Skin epidermis (tissue), 12 donors: ENCODE data around the gene KCNQ1.

Experiments
- H3K27ac ChIP-seq, 21 experiments: fragments of 200-600 bp; sonication (generic) in 11 of 21; one replicate each; pipeline ENCODE4 v1.5.0; 2020; ENCODE audit warnings: mild to moderate bottlenecking in 3 of 21, inconsistent platforms in 2 of 21, moderate library complexity in 2 of 21
- H3K4me3 ChIP-seq, 7 experiments: fragments of 200-600 bp; sonication (generic) in 2 of 7; one replicate each; pipeline ENCODE4 v1.5.0; 2020; ENCODE audit warnings: inconsistent platforms in 2 of 7, mild to moderate bottlenecking in 2 of 7, moderate library complexity in 1 of 7

Gene KCNQ1

DNA sequence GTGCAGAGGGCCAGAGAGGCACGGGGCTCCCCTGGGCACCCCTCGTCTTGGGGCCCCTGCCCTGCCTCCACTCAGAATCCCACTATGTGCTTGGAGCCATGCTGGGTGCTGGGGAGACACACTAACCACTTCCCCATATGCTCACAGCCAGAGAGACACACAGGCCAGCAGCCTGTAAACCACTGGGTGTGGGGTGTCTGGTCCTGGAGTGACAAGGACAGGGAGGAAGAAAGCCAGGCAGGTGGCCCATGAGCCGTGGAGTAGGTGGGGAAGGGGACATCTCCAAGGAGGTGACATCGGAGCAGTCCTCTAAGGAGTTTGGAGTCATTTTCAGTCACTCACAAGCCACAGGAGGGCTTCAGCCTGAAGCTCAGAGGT, 381.9 kb downstream of the KCNQ1 start:
- Histone ChIP-seq H3K4me3 (no peak overlapping the region), H3K27ac (peak overlapping the region in 20 of 21 experiments; percentile 36 to 91 (median 72))

DNA sequence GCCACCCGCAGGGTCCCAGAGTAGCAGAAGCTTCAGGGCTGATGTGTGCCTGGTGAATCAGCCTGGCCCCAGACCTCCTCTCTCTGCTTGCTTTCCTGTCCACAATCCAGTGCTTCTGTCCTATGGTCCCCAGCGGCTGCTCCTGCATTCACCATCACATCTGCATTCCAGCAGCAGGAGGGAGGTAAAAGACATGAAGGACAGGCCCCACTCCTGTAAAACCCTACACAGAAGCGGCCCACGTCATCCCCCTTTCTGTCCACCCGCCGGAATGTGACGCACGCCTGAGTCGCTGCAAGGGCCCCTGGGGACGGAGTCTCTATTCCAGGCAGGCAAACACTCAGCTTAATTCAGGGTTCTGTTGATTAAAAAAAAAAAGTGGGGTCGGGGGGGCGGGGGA, 382.4 kb downstream of the KCNQ1 start:
- peak overlapping the region in 13 of 21 experiments; percentile 62 to 91 (median 74) for H3K27ac ChIP-seq
- H3K4me3 ChIP-seq, result no peak overlapping the region

DNA sequence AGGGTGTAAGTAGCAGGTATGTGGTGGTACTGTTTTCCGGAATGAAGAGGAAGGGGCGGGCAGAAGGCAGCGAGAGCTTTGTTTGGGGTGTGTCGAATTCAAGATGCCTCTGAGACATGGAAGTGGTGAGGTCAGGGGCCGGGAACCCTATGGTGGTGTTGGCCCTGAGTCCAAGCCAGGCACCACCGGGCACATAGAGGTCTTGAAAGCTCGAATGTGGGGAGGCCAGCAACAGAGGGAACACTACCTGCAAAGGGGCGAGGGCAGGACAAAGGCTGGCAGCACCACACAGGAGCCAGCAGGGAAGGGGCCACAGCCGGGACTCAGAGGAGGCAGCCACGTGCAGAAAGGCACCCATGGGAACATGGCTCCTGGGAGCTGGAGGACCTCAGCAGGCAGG, 383.0 kb downstream of the KCNQ1 start:
- H3K4me3 ChIP-seq, result no peak overlapping the region
- H3K27ac ChIP-seq, result no peak overlapping the region

DNA sequence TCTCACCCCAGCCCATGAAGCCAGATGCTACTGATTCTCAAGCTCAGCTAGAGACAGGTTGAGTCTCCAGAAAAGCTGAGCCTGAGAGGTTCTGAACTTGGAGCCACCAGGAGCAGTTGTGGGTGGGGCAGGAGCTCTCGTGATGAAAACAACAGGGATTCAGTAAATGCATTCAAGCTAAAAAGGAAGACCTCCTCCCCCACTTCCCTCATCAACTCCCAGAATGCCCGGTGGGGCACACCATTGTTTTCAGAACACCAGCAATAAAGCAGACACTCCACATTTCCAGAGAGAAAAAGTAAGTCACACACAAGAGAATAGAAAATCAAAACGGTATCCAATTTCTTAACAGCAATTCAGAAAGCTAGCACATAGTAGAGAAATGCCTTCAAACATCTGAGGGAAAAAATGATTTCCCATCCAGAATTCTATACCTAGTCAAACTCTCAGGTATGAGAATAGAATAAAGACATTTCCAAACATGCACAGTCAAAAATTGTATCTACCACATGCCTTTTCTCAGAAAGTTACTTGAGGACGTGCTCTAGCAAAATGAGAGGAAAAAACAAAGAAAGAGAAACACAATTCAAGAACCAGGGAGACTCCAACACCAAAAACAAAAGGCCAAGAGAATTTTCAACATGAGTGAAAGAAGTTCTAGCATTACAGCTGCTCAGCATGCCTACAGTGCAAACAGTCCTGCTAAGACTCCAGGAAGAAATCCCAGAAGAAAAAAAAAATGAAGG, 383.9 kb downstream of the KCNQ1 start:
- Histone ChIP-seq H3K4me3 (no peak overlapping the region), H3K27ac (no peak overlapping the region)

DNA sequence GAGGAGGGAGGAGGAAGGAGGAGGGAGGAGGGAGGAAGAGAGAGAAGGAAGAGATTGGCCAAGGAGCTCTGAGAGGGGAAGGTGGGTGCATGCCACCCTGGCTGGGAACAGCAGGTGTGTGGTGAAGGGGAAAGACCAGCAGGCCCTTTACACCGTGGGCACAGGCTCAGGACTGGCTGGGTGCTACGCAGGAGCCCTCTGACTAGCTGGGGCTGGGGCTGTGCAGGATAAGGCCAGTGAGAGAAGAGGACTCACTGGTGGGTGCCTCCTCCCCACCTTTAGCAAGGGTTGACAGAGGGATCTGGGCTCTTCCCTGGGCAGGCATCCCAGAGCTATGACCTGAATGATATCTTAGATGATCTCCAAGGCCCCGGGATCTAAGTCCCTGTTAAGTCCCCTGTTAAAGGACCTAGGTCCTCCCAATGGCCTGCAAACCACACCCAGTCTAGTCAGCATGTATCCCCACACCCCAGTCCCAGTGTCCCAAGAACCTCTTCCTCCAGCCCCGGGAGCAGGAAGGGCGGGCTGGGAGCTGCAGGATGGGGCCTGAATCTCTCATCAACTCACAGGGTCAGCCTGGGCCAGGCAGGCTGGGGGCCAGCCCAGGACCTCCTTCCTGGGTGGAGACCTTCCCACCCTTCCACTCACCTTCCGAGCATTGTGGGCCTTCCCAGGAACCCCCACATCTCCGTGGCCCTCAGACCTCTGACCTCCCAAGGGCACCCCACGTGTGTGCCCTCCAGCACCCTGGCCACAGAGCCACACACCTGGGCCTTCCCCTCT, 385.4 kb downstream of the KCNQ1 start:
- Histone ChIP-seq H3K27ac (no peak overlapping the region), H3K4me3 (no peak overlapping the region)

DNA sequence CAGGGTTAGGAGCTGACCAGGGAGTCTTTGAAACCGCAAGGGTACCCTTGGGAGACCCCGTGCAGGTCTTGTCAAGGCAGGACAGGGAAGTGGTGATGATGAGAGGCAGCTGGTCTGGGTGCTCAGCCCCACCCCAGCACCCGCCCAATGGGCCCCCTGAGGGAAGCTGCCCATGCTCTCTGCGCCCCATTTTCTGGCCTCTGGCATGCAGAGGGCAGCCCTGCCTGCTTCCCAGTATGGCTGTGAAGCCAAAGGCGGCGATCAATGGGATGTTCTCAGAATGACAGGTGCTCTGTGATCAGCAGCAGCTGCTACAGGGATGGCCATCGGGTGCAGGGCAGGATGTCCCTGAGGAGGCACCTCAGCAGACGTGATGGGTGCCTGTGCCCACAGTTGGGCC, 386.1 kb downstream of the KCNQ1 start:
- H3K27ac ChIP-seq, result no peak overlapping the region

DNA sequence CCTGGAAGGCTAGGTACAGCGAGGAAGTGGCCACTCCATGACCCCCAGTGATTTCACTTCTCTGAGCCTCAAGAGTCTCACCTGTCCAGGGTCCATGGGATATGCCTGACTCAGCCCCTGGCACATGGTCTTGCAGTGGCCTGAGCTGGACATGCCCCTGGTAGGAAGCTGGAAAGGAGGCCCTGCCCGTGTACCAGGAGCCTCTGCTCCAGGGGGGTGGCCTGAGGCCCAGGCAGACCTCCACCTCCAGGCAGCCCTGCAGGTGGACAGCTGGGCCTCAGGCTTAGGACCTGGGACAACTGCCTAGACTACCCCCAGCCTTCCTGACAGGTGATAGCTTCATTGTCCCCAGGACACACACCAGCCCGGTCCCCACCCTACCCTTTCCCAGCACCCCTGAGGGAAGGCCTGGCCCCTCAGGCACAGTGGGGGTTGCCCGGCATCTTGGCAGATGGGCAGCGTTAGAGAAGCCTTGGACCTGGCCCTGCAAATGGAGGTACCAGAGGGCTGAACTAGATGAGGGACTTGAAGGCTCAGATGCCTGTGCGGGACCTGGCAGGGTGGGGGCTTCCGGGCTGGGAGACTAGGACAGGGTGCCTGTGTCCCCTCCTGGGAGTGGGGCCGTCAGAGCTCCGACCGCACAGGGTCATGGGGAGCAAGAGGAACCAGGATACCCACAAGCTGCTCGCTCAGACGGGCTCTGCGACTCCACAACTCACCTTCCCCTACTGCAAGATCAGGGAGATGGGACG, 387.1 kb downstream of the KCNQ1 start:
- no peak overlapping the region for H3K4me3 ChIP-seq
- H3K27ac ChIP-seq, result no peak overlapping the region

More for the DNA sequence above, 386.1 kb downstream of the KCNQ1 start:
- no peak overlapping the region for H3K4me3 ChIP-seq

DNA sequence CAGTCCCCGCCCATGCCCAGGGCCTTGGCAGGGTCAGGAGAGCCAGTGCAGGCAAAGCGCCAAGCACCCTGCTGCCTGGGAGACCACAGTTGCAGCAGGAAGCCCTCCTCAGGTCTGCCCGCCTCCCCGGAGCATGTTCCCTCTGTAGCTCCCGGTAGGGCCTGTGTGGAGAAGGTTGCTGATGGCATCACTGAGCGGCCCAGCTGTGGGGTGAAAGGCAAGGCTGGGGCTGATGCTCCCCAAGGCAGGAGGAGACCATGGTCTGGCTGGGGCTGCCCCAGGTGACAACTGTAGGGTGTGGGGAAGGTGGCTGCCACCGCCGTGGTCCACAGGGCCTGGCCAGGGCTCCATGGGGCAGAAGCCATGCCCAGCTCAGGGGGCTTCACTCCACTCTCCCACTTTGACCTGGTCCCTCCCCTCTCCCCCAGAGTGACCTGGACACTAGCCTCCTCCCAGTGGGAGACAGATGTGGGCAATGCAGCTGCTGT, 387.8 kb downstream of the KCNQ1 start:
- Histone ChIP-seq H3K27ac (no peak overlapping the region), H3K4me3 (no peak overlapping the region)

DNA sequence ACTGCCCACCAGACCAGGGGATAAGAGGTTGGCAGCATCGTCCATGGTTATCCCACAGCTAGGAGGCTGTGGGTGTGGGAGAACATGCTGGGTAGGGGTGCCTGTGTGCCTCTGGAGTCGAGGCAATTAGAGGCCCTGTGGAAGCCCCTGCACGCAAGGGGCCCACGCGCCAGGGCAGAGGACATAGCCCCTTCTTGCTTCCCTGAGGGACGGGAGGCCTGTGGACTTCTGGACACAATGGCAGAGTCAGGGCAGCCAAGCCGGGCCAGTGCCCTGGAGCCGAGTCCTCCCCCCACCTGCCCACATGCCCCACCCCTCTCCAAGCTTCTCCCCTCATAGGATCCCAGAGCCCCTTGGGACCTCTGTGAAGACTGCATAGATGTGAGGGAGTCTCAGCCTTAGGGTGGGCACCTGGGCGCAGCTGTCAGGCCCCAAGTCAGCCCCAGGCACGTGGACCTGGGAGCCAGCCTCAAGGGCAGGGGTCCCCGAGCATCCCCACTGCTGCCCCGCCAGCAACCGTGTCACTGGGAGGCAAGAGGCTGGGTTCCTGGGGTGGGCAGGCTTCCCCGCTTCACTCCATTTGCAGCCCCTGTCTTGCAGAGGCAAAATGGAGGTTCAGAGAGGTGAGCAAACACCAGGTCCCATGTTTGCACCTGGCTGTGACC, 388.4 kb downstream of the KCNQ1 start:
- H3K4me3 ChIP-seq, result no peak overlapping the region
- H3K27ac ChIP-seq, result no peak overlapping the region

DNA sequence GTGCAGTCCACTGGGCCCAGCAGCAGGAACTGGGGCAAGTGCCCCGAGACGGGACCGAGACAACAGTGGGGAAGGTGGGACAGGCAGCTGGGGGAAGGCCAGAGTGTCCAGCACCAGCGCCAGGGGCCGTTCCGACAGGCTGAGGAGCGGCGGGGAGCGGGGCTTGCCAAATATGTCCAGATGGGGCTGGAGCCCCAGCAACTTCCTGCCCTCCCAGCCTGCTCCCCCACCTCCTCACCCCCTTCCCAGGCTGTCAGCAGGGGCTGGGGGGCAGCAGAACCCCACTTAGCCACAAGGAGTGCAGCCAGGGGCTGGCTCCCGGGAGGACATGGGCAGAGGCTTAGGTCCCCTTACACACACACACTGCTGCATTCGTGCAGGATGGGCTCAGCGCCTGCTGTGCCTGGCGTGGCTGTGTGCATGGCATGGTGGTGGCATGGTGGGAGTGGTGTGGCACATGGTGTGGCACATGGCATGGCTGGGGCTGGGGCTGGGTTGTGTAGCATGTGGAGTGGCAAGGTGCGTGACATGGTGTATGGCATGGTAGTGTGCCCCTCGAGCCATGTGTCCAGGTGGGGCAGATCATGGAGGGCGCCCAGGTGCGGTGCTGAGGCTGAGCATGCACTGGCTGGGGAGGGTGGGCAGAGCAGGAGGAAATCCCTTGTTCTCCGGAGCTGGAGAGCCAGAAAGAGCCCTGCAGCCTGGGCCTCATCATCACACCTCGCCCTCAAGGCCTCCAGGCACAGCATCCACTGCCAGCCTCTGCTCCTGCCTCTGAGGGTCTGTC, 389.1 kb downstream of the KCNQ1 start:
- H3K4me3 ChIP-seq, result no peak overlapping the region
- no peak overlapping the region for H3K27ac ChIP-seq

DNA sequence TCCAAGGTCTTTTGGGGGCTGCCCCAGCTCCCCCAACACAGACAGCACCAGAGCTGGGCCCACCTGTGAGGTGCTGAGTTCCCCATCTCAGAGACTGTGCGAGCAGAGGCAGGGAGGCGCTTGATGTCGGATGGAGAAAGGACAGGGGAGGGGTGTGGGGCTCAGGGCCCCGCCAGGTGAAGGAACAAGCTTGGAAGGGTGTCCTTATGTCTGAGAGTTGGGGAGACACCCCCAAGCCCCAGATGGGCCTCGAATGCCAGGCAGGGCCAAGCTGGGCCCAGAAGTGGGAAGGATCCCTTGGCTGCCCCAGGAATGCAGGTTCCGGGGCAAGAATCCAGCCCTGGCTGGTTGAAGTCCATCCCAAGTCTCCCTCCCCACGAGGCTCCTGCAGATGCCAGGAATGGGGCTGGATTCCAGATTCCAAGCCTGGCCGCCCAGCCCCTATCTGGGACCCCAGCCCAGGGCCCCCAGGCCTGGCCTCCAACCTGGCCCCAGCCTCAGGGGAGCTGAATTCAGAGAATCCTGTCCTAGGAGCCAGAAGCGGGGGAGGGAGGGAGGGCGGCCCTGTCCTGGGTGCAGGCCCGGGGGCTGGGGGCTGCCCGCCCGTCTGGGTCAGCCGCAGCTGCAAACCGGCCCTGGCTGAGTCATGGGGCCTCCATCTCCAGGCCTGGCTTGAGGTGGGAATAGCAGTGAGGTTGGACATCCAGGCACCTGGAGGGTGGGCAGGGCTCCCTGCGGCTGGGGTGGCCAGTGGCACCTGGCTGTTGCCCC, 389.9 kb downstream of the KCNQ1 start:
- Histone ChIP-seq H3K4me3 (no peak overlapping the region), H3K27ac (no peak overlapping the region)

DNA sequence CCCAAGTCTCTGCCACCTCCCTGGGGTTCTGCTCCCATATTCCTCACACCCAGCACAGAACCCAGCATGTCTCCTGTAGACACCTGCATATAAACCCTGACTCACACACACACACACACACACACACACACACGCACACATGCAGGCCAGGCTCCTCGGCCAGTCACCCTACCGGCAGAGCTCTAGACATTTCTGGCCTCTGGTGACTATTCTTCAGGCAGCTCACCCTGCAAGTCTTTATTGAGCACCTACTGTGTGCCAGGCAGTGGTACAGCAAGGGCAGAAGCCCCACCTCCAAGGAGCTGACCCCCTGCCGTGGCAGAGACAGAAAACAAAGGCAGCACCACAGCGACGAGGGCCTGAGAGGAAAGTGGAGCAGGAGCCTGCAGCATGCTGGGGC, 390.5 kb downstream of the KCNQ1 start:
- H3K27ac ChIP-seq, result no peak overlapping the region
- H3K4me3 ChIP-seq, result no peak overlapping the region

DNA sequence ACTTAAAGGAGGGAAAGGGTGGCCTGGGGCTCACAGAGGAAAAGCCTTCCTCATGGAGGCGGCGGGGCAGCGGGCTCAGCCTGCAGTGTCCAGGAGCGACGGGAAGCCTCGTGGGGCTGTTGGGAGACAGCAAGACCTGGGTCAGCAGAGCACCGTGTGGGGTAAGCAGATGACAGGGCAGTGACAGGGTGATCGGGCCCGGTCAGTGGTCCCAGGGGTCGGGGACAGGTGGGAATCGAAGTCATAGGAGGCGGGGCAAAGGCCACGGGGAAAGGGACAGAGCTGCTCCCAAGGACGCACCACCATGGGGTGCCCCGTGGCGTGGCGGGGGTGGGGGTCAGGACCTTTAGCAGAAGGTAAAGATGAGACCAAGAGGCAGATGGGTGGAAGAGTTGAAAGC, 390.9 kb downstream of the KCNQ1 start:
- no peak overlapping the region for H3K4me3 ChIP-seq
- H3K27ac ChIP-seq, result no peak overlapping the region

DNA sequence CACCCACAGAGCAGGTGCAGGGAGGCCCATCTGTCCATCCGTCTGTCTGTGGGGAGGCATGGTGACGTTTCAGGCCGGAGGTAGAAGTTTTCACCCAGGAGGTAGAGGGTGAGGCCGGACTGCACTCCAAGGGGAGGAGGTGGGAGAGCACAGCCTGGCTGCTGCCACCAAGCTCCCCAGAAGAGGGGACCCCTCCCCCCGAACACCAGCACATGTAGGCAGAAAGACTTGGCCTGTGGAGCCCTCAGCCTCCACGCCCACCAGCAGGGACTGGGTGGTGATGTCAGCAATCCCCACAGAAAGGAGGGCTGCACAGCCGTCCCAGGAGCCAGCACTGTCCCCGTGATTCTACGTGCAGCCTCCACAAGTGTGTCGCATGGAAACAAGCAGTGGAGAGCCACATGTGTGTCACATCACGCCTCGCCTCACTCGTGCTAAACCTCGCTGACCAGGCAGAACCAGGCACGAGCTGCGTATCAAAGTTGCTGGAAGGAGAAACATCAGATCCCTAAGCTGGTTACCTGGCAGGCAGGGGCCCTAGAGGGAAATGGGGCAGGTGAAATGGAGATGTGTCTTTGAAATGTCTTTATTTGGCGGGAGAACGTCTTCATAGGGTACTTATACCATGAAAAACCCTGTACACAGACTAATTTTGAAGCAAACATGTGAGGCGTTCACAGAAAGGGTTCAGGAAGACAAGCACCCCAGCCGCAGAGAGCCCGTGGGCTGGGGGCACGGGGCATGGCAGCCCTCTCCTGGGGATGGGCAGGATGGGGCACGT, 391.7 kb downstream of the KCNQ1 start:
- Histone ChIP-seq H3K27ac (no peak overlapping the region), H3K4me3 (no peak overlapping the region)

DNA sequence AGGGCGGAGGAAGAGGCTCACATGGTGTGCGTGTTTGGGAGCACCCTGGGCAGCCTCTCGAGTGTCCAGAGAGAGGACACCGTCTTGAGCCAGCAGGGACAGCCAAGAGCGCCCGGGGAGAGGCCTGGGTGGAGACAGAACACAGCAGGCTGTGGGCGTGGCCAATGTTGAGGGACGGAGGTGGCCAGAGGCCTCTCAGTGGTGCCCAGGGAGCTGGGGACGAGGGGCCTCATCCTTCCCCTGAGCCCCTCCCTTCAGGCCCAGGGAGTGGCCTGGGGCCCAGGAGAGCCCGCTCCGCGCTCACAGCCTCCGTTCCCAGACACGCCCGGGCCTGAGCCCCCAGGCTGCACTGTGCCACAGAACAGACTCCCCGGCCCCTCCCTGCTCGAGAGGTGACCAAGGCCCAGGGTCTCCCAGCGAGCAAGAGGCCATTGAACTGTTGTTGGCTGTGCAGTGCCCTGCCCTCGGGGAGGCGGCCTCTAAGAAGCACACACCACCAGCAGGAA, 392.3 kb downstream of the KCNQ1 start:
- H3K4me3 ChIP-seq, result no peak overlapping the region
- peak overlapping the region in 1 of 21 experiments; percentile 15 for H3K27ac ChIP-seq

DNA sequence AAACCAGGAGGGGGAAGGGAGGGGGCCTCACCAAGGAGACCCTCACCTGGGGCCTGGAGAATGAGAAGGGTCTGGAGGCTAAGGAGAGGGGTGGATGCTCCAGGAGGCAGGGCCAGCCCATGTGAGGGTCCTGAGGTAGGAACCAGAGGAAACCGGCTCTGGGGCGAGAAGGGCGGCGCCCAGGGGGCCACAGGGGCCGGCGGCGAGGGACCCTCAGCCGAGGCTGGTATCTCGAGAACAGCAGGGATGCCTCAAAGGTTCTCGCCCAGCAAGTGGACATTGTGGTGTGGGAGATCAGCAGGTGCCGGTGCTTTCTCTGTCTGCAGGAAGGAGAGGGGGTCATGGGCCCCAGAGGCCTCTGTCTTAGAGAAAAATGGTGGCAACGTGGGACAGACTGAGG, 392.8 kb downstream of the KCNQ1 start:
- no peak overlapping the region for H3K27ac ChIP-seq
- H3K4me3 ChIP-seq, result no peak overlapping the region

DNA sequence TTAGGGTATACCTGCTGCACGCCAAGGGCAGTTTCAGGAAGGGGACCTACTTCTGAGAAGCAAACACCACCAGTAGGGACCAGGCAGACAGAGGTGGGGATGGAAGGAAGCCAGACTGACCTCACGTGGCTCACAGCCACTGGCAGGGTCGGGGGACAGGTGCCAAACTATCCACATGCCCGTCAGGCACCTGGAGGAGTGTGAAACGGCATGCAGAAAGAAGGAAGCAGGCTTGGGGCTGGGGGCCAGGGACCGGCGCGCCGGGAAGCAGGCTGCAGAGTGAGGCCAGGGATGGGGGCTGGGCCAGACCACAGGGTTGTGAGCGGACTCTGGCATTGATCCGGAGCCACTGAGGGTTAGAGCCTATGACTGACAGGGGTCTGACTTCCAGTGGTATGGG, 393.3 kb downstream of the KCNQ1 start:
- Histone ChIP-seq H3K4me3 (no peak overlapping the region), H3K27ac (no peak overlapping the region)
